Right forelimb (tissue), 1 donor: ENCODE measurements around the gene DLK1.

Source experiments
- DNase-seq: peaks from one replicate; pipeline ENCODE4 v3.0.0-alpha.2; 2018

Gene DLK1

GRCh38 chr14:100765991-100766390, 39.3 kb downstream of the DLK1 start:
- DNase-seq = no peak

DNA sequence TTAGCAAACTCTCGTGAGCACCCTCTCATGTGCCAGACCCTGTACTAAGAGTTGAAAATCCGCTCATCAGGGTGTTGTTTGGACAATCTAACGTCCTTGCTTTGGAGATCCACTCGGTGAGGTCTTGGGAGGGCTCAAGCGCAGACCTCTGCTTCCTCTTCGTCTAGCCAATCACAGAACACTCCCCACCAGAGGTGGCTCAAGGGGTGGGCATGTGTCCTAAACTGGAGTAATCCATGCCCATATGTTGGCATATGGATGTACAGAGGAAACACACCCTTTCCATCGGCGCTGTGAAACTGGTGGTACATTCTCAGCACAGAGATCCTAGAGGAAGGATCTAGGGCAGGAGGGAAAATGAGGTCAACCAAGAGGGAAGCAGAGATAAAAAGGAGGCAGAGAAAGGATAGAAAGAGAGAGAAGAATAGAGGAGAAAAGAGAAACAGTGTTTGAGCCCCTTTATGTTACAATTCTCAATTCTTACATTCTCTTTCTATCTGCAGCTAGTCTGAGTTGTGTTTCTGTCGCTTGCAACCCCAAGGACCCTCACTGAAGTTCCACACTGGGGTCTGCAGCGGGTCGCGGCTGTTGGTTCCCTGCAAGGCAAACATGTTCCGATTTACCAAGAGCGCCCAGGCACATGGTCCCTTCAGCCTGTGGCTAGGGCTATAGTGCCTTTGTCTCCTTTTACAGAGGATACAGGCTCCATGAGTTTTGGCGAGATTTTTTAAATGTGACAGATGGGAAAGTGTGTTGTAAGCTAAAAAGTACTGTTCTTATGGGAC, 40.5 kb downstream of the DLK1 start:
- DNase-seq = no peak

- no peak for DNase-seq
These were observed 41.3 kb downstream of the DLK1 start for GRCh38 chr14:100767788-100768536.

DNA sequence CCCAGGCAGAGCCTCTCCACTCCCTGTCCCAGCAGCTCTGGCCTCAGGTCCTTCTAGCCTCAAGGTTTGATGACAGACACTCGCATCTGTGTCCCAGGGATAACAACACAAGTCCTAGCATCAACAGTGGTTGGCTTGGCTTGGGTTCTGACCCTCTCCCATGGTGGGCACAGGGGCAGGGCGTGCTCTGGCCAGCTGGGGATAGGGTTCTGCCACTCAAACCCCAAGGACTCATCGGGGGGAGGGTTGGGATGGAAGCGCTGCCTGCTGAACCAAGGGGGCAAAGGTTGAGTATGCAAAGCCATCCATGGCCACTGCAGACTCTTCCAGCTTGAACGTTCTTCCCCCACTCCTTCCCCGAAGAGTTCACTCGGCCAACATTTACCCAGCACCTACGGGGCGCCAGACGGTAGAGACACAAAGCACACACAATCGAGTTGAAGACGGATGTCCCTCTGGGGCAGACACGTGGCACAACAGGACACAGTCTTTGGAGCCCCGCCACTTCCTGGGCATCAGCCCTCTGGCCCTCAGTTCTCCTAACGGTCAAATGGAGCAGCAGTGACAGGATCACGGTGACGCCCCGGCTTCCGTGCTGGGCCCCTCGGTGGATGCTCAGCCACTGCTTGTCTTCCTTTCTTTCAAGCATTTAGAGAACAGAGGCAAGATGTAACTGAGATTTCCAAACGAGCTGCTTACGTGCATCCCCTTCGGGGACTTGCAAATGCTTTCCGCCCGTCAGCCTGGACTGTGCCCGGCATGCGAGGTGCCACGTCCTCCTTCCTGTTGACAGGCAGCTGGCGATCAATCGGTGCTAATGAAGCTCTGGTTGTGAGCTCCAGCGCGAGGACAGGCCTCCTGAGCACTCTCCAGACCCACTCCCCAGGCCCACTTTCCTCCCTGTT, 42.6 kb downstream of the DLK1 start:
- DNase-seq = no peak

DNA sequence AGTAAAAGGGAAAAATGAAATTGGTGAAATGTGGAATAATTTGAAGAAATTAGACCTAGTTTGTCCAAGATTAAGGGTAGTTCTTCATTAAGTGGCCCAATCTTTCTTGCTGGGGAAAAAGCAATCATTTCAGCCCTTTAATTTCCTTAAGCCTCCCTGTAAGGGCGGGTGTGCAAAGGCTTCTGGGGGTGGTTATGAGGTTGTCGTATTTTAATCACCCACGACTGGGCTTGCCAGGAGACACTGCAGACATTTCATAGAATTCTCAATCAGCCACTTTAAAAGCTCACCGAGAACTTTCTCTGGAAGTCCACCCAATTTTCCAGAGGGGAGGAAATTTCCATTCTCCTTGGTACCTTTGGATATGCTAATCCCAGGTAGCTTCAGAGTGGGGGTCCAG, 43.4 kb downstream of the DLK1 start:
- no peak for DNase-seq

- no peak for DNase-seq
These were observed 44.0 kb downstream of the DLK1 start for GRCh38 chr14:100770605-100771120.

GRCh38 chr14:100771121-100771800, 44.6 kb downstream of the DLK1 start:
- no peak for DNase-seq

GRCh38 chr14:100772607-100773165, 46.0 kb downstream of the DLK1 start:
- no peak for DNase-seq

DNA sequence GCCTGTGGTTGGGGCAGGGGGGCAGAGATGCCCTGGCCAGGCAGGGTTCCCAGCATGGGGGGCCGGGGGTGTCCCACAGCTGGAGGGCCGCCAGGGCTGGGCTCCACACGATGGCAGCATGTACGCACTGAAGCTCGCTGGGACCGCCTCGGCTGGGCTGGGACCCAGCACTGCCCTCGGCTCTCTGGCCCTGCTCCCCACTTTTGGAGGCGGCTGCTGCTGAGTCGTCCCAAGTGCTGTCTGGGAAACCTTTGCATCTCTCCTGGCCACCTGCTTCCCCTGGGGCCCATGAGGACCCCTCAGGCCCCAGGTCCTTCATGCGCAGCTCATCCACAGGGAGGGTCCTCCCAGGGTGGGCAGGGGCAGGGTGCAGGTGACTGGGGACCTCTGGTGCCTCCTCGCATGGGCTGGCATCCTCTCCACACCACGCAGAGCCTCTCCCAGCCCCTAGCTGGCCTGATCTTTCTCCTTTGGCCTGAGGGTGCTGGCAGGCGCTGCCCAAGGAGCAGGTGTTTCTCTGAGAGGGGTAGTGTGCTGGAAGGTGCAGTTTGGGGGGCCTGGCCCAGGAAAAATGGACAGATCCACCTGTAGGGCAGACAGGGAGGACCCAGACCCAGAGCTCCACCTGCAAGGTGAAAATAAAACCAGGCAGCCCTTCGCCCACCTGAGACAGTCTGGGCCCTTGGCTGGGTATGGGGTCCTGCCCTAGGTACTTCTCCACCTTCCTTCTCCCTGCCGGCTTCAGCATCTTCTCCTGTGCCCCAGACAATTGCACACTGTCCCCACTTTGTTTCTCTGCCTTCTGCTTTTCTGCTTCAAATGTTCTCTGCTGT, 46.9 kb downstream of the DLK1 start:
- no peak for DNase-seq

GRCh38 chr14:100774164-100774537, 47.5 kb downstream of the DLK1 start:
- no peak for DNase-seq

GRCh38 chr14:100775351-100775830, 48.7 kb downstream of the DLK1 start:
- DNase-seq = no peak

DNA sequence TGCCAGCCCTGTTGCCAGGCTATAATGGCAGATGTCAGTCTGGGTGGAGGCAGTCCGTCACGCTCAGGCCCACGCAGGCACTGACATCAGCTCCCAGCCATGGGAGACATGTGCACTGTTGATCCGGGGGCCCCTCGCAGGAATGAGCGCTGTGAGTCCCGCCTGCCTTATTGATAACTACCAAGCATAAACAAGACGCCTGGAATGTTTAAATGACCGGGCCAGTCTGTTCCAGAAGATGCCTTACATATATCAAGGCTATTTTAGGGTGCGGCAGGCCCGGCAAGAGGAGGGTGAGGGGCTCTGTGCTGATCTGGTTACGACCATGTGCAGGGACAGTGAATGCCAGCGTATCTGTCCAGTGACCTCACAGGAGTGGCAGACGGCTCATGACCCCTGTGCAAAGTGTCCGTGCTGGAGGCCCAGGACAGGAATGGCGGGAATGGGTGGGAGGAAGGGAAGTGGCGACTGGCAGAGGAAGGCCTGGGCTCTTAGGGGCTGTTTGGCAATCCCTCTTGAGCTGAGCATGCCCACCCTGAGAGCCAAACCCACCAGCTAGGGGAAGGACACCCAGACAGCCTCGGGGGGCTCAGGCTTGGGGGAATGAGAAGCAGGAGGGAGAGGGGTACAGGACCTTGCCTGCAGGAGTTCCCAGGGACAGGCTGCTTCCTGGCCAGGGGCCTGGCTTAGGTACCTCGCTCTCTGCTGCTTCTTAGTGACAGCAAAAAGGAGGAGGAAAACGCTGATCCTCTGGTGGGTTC, 49.3 kb downstream of the DLK1 start:
- DNase-seq = no peak

- DNase-seq = no peak
These were observed 50.1 kb downstream of the DLK1 start for GRCh38 chr14:100776681-100777365.

DNA sequence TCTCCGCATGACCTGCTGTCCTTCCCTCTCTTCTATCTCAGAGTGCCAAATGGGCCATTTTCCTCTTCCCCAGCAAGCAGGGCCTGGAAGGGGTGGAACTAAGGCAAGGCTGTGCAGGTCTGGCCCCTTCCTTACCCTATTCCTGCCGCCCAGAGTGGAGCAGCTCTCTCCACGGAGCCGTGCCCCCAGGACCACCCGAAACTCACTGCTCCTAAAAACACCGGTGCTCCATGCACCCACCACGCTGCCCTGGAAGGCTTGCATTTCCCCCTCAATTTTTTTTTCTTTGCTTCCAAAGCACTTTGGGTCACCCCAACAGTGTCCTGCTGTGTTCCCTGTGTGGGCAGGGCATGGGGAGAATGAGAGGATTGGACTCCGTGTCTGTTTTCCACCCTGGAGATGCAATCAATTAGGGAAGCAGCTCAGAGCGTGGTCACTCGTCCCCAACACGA, 50.7 kb downstream of the DLK1 start:
- no peak for DNase-seq

DNA sequence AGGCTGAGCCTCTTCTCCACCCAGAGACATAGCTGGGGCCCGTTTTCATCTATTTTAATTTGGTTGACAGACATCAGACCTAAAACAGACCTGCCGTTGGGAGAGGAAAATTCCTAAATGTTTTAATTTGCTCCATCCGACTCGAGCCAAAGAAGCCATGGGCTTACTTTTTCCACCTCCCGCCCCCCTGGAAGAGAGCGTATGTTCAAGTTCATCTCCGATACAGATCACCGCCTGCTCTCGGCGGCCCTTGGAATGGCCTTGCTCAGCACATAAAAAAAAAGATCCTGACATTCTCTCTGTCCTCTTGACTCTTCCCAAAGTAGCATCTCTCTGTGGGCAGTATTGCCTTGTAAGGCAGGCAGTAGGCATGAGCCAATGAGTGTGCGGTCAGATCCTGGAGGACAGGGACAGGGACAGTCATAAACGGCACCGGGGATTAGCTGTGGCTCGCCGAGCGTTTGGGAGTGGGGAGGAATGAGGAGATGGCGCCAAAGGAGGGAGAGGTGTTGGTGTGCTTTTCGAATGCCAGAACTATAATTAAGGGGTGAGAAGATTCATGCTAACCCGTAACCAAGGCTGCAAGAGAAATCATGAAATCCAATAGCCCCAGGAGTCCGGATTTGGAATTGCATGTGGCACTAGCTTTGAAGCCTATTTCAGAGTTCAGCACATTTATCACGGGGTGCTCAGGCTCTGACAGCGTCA, 51.3 kb downstream of the DLK1 start:
- no peak for DNase-seq

DNA sequence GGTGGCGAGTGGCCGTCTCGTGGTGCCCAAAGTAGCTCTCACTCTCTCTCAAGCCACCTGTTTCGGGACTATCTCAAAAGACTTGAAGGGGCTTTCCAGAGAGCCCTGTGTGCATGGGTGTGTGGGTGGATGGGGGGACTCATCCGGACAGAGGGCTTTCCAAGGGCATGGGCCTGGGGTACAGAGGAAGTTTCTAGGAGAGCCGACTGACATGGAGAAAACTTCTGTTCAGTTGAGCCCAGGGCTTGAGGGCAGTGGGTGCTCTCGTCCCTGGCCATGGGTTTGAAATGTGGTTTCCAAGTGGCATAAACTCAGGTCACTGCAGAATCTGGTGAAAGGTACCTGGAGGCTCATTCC, 51.8 kb downstream of the DLK1 start:
- DNase-seq = no peak

GRCh38 chr14:100778951-100779690, 52.4 kb downstream of the DLK1 start:
- no peak for DNase-seq

- DNase-seq = no peak
These were observed 53.0 kb downstream of the DLK1 start for GRCh38 chr14:100779691-100780080.
